ENCODE results near the gene MYH9.

DNA sequence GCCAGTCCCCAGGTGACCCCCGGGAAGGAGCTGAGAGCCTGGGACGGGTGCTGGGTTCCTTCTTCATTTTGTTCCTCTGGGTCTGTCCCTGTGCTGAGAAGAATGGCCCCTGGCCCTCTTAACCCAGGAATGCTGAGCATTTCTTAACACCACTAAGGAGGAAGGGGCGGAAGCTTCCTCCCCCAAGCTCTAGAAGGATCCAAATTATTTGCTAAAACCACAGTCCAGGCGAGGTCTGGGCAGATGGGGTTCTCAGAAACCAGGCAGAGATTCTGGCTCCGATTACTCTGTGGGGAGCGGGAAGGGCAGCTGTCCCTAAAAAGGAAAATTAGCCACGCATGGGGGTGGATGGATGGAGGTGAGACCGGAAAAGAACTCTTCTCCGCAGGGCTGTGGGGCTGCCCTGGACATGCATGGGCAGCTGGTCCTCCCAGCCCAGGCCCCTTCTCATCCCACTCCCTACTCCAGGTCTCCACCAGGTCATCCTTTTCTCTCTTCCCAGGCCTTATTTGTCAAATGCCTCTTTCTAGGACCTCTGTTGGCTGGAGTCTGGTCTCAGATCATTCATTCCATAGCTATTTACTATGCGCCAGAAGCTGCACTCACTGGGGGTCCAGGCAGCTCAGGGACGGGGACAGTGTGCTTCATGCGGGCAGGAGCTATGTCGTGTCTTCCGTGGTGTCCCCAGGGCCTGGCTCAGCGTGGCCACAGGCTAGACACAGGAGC, 45.0 kb upstream of the MYH9 start:
- TF ChIP-seq, protein P1, sequence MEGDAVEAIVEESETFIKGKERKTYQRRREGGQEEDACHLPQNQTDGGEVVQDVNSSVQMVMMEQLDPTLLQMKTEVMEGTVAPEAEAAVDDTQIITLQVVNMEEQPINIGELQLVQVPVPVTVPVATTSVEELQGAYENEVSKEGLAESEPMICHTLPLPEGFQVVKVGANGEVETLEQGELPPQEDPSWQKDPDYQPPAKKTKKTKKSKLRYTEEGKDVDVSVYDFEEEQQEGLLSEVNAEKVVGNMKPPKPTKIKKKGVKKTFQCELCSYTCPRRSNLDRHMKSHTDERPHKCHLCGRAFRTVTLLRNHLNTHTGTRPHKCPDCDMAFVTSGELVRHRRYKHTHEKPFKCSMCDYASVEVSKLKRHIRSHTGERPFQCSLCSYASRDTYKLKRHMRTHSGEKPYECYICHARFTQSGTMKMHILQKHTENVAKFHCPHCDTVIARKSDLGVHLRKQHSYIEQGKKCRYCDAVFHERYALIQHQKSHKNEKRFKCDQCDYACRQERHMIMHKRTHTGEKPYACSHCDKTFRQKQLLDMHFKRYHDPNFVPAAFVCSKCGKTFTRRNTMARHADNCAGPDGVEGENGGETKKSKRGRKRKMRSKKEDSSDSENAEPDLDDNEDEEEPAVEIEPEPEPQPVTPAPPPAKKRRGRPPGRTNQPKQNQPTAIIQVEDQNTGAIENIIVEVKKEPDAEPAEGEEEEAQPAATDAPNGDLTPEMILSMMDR (IDR thresholded peaks at IDR 0.05; ENCODE audit: low read depth, low read length, missing input control): no peak
- no peak for TF ChIP-seq HNF4G (IDR thresholded peaks at IDR 0.05)
- no peak for TF ChIP-seq HNF4A (conservative IDR thresholded peaks at IDR 0.05)
- no peak for TF ChIP-seq REST (IDR thresholded peaks at IDR 0.05)
- TF ChIP-seq SP1 (IDR thresholded peaks at IDR 0.05): no peak
- TF ChIP-seq GABPA (IDR thresholded peaks at IDR 0.05 in 1 of 2, conservative IDR thresholded peaks at IDR 0.05 in 1 of 2): no peak
- TF ChIP-seq EGR1 (IDR thresholded peaks at IDR 0.05; ENCODE audit: low read depth in 2 of 2): no peak
- no peak for TF ChIP-seq RAD21 (IDR thresholded peaks at IDR 0.05)
- no peak for TF ChIP-seq ZBTB33 (IDR thresholded peaks at IDR 0.05)
- TF ChIP-seq TAF1 (conservative IDR thresholded peaks at IDR 0.05): no peak
- no peak for TF ChIP-seq JUND (IDR thresholded peaks at IDR 0.05)
